HG03139 (cell line): ENCODE results near the gene HIVEP3.
"Not testable (repeated sequence)": the region's sequence is repeated elsewhere in the genome, so short reads cannot be mapped to it uniquely, and the experiment has no call there.

Experiments
- ATAC-seq: cut with Tn5 transposase; IDR thresholded peaks from one replicate; pipeline ENCODE4 v1.9.1; 2021; ENCODE audit not compliant: unreplicated experiment

The HIVEP3 gene

GRCh38 chr1:41572224-41572623, 346.5 kb downstream of the HIVEP3 start:
- ATAC-seq: no peak

GRCh38 chr1:41571041-41571440, 347.7 kb downstream of the HIVEP3 start:
- ATAC-seq: no peak

- no peak for ATAC-seq
These were observed 350.5 kb downstream of the HIVEP3 start for GRCh38 chr1:41568204-41568603.

- ATAC-seq: no peak
These were observed 351.8 kb downstream of the HIVEP3 start for GRCh38 chr1:41566969-41567368.

GRCh38 chr1:41566274-41566885, 352.3 kb downstream of the HIVEP3 start:
- no peak for ATAC-seq

- ATAC-seq: no peak
These were observed 353.8 kb downstream of the HIVEP3 start for GRCh38 chr1:41564741-41565475.

GRCh38 chr1:41562328-41562727, 356.4 kb downstream of the HIVEP3 start:
- no peak for ATAC-seq

- ATAC-seq: no peak
These were observed 357.8 kb downstream of the HIVEP3 start for GRCh38 chr1:41560931-41561330.

- ATAC-seq: no peak
These were observed 358.2 kb downstream of the HIVEP3 start for GRCh38 chr1:41560496-41560895.

- ATAC-seq: no peak
These were observed 359.4 kb downstream of the HIVEP3 start for GRCh38 chr1:41559331-41559730.

GRCh38 chr1:41558761-41559171, 360.0 kb downstream of the HIVEP3 start:
- ATAC-seq: no peak

GRCh38 chr1:41557751-41558455, 360.8 kb downstream of the HIVEP3 start:
- ATAC-seq: no peak

GRCh38 chr1:41554746-41555145, 364.0 kb downstream of the HIVEP3 start:
- ATAC-seq: not testable (repeated sequence)

GRCh38 chr1:41547781-41548560, 370.8 kb downstream of the HIVEP3 start:
- no peak for ATAC-seq

GRCh38 chr1:41547336-41547735, 371.4 kb downstream of the HIVEP3 start:
- no peak for ATAC-seq

- ATAC-seq: no peak
These were observed 371.9 kb downstream of the HIVEP3 start for GRCh38 chr1:41546833-41547135.

GRCh38 chr1:41545996-41546832, 372.5 kb downstream of the HIVEP3 start:
- no peak for ATAC-seq

- no peak for ATAC-seq
These were observed 376.4 kb downstream of the HIVEP3 start for GRCh38 chr1:41542196-41542930.

GRCh38 chr1:41541592-41541952, 377.1 kb downstream of the HIVEP3 start:
- no peak for ATAC-seq
